SH-SY5Y (cell line): Measurements from ENCODE around the gene KCTD16.

Experiments
- GATA2 ChIP-seq: IDR thresholded peaks from 2 replicates; pipeline ENCODE4 v1.6.1; 2011; ENCODE audit warnings: mild to moderate bottlenecking, low read depth, low read length
- GATA3 ChIP-seq: IDR thresholded peaks from 2 replicates; pipeline ENCODE4 v1.6.1; 2011; ENCODE audit warnings: low read depth, mild to moderate bottlenecking, low read length, moderate library complexity

DNA sequence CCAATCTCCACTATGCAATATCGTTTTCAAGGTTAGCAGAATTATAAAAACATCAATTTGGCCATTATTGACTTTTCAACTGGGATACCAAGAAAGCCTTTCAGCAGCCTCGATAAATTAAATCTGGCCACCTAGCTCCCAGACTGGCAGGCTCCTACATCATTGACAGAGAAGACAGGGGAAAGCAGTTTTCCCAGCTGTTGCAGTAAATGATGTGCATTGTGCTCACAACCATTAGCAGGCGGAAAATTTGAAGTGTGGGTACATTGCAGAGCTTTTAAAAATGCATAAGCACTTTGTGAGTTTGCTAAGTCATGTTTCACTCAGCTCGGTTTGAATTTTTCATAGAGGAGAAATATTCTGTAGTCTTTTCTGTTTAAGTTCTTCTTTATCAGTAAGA, 297.9 kb downstream of the KCTD16 start:
- TF ChIP-seq GATA2, result no peak
- TF ChIP-seq GATA3, result no peak
